Activated effector memory CD4-positive, alpha-beta T cell treated with anti-CD3 and anti-CD28 coated beads, Interleukin-2, amount 50 U/mL, for 16 hours (primary cell): ENCODE results near the gene UBE3B.

ENCODE experiments used
- DNase-seq: peaks from one replicate; pipeline ENCODE4 v3.0.0-alpha.2; 2020

The UBE3B gene

GRCh38 chr12:109449845-109450532 is 27.4 kb upstream of the UBE3B start:
- no peak for DNase-seq

GRCh38 chr12:109450980-109451379 is 26.5 kb upstream of the UBE3B start:
- DNase-seq: no peak

- DNase-seq: no peak
Measured at GRCh38 chr12:109451400-109451799, 26.0 kb upstream of the UBE3B start.

GRCh38 chr12:109452489-109452888 is 24.9 kb upstream of the UBE3B start:
- DNase-seq: no peak

- DNase-seq: no peak
Measured at GRCh38 chr12:109455706-109456105, 21.7 kb upstream of the UBE3B start.

- DNase-seq: no peak
Measured at GRCh38 chr12:109458086-109458485, 19.3 kb upstream of the UBE3B start.

- no peak for DNase-seq
Measured at GRCh38 chr12:109458771-109459208, 18.6 kb upstream of the UBE3B start.

- DNase-seq: no peak
Measured at GRCh38 chr12:109459247-109459646, 18.2 kb upstream of the UBE3B start.

- DNase-seq: no peak
Measured at GRCh38 chr12:109460538-109460937, 16.9 kb upstream of the UBE3B start.

- no peak for DNase-seq
Measured at GRCh38 chr12:109461049-109461845, 16.2 kb upstream of the UBE3B start.

GRCh38 chr12:109461846-109462756 is 15.3 kb upstream of the UBE3B start:
- no peak for DNase-seq

GRCh38 chr12:109462868-109463692 is 14.4 kb upstream of the UBE3B start:
- no peak for DNase-seq

GRCh38 chr12:109463756-109464155 is 13.7 kb upstream of the UBE3B start:
- no peak for DNase-seq

GRCh38 chr12:109464642-109465351 is 12.6 kb upstream of the UBE3B start:
- no peak for DNase-seq

GRCh38 chr12:109466305-109466704 is 11.1 kb upstream of the UBE3B start:
- no peak for DNase-seq

GRCh38 chr12:109466821-109467220 is 10.6 kb upstream of the UBE3B start:
- no peak for DNase-seq

- no peak for DNase-seq
Measured at GRCh38 chr12:109467978-109468676, 9.3 kb upstream of the UBE3B start.

GRCh38 chr12:109469517-109469916 is 7.9 kb upstream of the UBE3B start:
- no peak for DNase-seq

- DNase-seq: peak; percentile 47
Measured at GRCh38 chr12:109473006-109473405, 4.4 kb upstream of the UBE3B start.

- peak; percentile 36 for DNase-seq
Measured at GRCh38 chr12:109473526-109474270, 3.7 kb upstream of the UBE3B start.
